HG02870 (cell line): ENCODE data around the gene TTC4.

Experiments used
- ATAC-seq: cut with Tn5 transposase; IDR thresholded peaks from one replicate; pipeline ENCODE4 v1.9.1; 2021; ENCODE audit warnings: mild to moderate bottlenecking, moderate library complexity; ENCODE audit not compliant: unreplicated experiment

TTC4 gene

DNA sequence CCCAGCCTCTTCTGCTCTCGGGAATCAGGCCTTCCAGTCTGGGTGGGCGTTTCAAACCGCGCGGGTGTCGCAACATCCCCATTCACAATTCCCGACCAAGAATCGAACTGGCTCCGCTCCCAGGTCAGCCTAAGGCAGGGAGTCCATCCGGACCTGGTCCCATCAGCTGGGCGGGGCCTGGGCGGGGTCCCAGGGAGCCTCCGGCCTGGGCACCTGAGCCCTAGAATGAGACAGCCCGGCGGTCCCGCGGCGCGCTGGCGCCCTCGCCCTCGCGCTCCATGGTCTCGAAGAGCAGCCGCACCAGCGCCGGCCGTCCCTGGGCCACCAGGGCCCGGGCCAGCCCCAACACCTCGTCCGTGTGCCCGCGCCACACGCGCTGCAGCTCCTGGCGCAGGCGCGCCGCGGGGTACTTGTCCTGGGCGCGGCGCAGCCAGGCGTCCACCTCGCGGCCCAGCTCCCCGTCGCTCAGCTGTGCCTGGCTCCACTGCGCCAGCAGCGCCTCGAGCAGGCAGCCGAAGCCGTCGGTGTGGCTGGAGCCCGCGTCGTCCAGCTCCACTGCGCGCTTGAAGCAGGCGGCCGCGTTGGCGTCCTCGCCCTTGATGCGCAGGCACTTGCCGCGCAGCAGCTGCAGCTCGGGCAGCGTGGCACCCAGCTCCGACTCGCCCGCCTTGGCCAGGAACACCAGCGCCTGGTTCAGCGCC is 65.5 kb downstream of the TTC4 start:
- no peak for ATAC-seq

DNA sequence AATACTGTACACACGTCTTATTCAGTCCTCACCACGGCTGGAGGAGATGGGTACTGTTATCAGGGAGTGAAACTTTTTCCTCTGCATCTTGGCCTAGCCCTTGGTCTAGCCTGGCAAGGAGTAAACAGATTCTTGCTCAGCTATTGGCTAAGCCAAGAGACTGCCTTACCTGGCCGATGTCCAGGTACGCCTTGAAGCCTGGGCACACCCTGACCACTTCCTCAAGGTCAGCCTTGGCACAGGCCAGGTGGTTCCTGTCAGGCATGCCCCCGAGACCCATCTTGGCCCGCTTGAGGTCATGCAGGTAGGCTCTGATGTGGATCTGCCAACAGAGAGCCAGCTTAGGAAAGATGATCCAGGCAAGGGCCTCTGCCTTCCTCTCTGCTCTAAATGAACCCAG is 66.5 kb downstream of the TTC4 start:
- no peak for ATAC-seq

DNA sequence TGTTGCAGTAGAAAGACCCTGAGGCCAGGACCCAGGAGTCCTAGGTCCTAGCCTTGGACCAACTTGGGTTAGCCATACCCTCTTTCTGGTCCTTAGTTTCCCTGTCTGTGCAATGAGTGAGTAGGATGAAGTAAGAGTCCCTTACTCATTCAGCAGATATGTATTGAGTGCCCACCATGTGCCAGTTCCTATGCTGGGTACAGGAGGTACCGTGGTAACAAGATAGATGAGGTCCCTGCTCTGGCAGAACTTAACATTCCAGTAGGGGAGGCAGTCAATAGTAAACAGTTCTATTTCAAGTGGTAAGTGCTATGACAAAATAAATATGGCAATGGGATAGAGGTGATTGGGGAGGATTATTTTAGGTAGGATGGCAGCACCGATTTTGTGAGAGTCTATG is 66.9 kb downstream of the TTC4 start:
- no peak for ATAC-seq

DNA sequence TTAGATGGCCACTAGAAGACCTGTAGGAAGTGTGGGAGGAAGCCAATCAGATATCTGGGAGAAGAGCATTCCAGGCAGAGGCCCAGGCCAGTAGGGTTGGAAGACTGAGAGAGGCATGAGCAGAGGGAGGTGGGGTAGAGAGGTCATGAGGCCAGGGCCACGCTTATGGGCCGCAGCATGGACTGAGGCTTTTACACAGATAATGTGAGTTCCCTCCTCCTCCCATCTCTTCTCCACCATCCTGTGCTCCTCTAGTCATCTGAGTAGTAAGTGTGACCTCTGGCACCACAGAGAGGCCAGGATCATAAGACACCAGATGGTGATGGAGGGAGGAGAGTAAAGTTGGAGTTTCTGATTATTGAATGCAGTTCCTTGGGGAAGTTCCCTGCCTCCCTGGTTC is 68.4 kb downstream of the TTC4 start:
- no peak for ATAC-seq

DNA sequence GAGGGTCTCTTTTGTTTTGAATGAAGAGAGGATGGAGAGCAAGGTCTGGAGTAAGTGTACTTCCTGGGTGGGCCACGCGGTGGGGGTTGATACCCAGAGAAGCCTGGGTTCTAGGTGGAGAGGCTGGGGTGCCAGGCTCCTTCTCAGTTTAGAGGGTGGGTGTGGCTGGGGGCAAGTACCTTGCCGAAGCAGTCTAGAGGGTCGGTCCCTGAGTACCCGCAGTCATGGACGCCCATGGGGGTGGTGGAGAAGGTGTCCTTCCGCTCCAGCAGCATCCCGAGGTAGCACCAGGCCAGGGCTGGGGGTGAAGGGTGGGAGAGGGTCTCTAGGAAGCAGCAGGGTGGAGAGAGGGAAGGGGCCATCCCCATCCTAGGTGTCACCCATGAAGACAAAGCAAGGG is 71.1 kb downstream of the TTC4 start:
- ATAC-seq: no peak

DNA sequence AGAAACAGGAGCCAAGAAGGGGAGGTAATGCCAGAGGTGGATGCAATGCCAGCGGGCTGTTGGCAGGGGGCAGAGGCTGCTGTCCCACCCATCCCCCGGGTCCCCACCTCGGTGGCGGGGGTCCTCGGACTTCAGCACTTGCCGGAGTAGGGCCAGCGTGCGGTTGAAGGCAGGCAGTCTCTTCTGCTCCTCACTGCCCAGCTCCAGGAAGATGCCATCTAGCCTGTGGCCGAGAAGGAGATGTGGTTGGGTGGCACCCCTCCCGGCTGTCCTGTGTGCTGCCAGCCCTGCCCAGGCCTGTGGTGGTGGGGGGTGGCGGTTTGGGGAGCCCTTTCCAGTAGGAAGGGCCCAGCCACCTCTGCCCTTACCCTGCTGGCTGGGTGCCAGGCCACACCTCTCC is 71.9 kb downstream of the TTC4 start:
- no peak for ATAC-seq

DNA sequence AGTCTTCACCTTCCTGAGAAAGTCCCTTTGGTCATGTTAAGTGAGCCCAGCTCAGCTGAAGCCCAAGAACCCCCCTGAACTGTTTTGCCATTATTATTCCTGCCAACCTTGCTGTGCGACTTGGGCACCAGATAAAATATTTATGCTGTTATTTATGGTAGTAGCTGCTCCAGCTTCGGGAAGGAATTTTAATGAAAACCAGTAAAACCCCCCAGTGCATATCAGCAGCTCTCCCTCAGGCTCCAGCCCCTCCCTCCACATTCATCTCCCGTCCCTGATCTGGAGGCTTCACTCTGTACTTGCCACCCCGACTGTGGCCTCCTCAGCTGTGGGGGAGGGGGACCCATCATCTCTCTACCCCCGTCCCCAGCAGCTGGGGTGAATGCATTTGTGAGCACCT is 72.8 kb downstream of the TTC4 start:
- no peak for ATAC-seq

DNA sequence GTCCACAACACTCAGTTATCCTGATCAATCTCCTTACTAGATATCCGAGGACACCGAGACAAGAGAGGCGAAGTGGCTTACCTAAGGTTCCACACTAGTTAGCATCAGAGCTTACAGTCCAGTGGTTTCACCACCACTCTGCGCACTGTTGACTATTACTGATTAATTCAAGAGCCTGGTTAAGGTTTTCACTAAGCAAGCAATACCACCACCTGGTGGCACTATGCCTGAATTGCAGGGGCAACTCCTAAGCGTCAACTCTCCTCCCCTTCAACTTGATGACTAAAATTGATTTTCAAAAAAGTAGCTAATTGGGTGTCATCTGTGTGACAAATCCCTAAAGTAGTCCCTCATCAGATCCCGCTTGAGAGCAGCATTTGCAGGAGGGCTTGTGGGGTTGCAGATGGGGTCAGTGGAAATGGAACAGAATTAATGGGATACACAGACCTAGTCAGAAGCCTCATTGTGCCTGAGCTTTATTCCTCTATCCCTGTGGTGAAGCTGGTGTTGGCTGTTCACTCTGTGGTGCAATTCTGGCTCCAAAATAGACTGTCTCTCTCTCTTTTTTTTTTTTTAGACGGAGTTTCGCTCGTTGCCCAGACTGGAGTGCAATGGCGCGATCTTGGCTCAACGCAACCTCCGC is 76.3 kb downstream of the TTC4 start:
- no peak for ATAC-seq
